Stimulated activated effector memory CD8-positive, alpha-beta T cell treated with anti-CD3 and anti-CD28 coated beads, Interleukin-12 subunit alpha, Interleukin-12 subunit beta, amount 100 ng/mL, for 72 hours (primary cell): ENCODE results near the gene CCDC85C.

Experiments
- ATAC-seq: fragments of 150-1000 bp; cut with Tn5 transposase; 2 replicates; pipeline ENCODE4 v1.10.0; 2021
- DNase-seq, 2 donors: peaks; one replicate each; pipeline ENCODE4 v3.0.0; 2021 to 2022; ENCODE audit warnings: low spot score in 2 of 2
- H3K27ac Mint-ChIP-seq: one replicate; pipeline ENCODE4 v1.8.0; 2022; ENCODE audit warnings: mild to moderate bottlenecking, mixed read lengths
- H3K36me3 Mint-ChIP-seq: one replicate; pipeline ENCODE4 v1.8.0; 2022; ENCODE audit warnings: mild to moderate bottlenecking, mixed read lengths
- H3K4me1 Mint-ChIP-seq: one replicate; pipeline ENCODE4 v1.8.0; 2022; ENCODE audit warnings: mixed read lengths
- H3K4me3 Mint-ChIP-seq: one replicate; pipeline ENCODE4 v1.8.0; 2022; ENCODE audit warnings: mild to moderate bottlenecking, mixed read lengths
- H3K9me3 Mint-ChIP-seq: one replicate; pipeline ENCODE4 v1.8.0; 2022; ENCODE audit warnings: mixed read lengths

The CCDC85C gene

GRCh38 chr14:99509871-99510555, 94.0 kb downstream of the CCDC85C start:
- peaks cover 75% of the 10 kb centered on the region for H3K36me3 Mint-ChIP-seq

GRCh38 chr14:99508896-99509629, 94.9 kb downstream of the CCDC85C start:
- ATAC-seq: no peak
- H3K27ac Mint-ChIP-seq: peak overlapping the region; percentile 83
- H3K4me3 Mint-ChIP-seq: no peak overlapping the region
- peaks cover 7% of the 10 kb centered on the region for H3K4me1 Mint-ChIP-seq
- H3K9me3 Mint-ChIP-seq: no peaks in the 10 kb centered on the region
- no peak for DNase-seq
- H3K36me3 Mint-ChIP-seq: peaks cover 84% of the 10 kb centered on the region

More at GRCh38 chr14:99509871-99510555, 94.0 kb downstream of the CCDC85C start:
- Mint-ChIP-seq H3K4me3 (no peak overlapping the region), H3K9me3 (no peaks in the 10 kb centered on the region), H3K27ac (peak overlapping the region; percentile 83), H3K4me1 (peaks cover under 1% of the 10 kb centered on the region)
- ATAC-seq (no peak), DNase-seq (no peak)

GRCh38 chr14:99507860-99508640, 96.0 kb downstream of the CCDC85C start:
- H3K4me1 Mint-ChIP-seq: peaks cover 7% of the 10 kb centered on the region
- H3K4me3 Mint-ChIP-seq: no peak overlapping the region
- DNase-seq (no peak), ATAC-seq (no peak)
- peak overlapping the region; percentile 83 for H3K27ac Mint-ChIP-seq
- H3K9me3 Mint-ChIP-seq: no peaks in the 10 kb centered on the region
- H3K36me3 Mint-ChIP-seq: peaks cover 89% of the 10 kb centered on the region

- Mint-ChIP-seq H3K9me3 (no peaks in the 10 kb centered on the region), H3K27ac (peak overlapping the region; percentile 2), H3K36me3 (peaks cover 95% of the 10 kb centered on the region), H3K4me3 (no peak overlapping the region), H3K4me1 (peaks cover 7% of the 10 kb centered on the region)
- ATAC-seq (no peak), DNase-seq (no peak)
Observed at GRCh38 chr14:99506276-99506675, 97.7 kb downstream of the CCDC85C start.

- peak overlapping the region; percentile 78 for H3K27ac Mint-ChIP-seq
- no peak overlapping the region for H3K4me3 Mint-ChIP-seq
- ATAC-seq (no peak), DNase-seq (no peak)
- peaks cover 7% of the 10 kb centered on the region for H3K4me1 Mint-ChIP-seq
- H3K36me3 Mint-ChIP-seq: peaks cover 99% of the 10 kb centered on the region
- H3K9me3 Mint-ChIP-seq: no peaks in the 10 kb centered on the region
Observed at GRCh38 chr14:99505089-99505488, 98.9 kb downstream of the CCDC85C start.

- Mint-ChIP-seq H3K9me3 (no peaks in the 10 kb centered on the region), H3K36me3 (peaks cover 100% of the 10 kb centered on the region), H3K27ac (peak overlapping the region; percentile 77), H3K4me3 (no peak overlapping the region), H3K4me1 (peaks cover 7% of the 10 kb centered on the region)
- no peak for DNase-seq
- ATAC-seq: peak; percentile 60
Observed at GRCh38 chr14:99503848-99504453, 100.1 kb downstream of the CCDC85C start.

GRCh38 chr14:99502989-99503421, 101.0 kb downstream of the CCDC85C start:
- DNase-seq (no peak), ATAC-seq (no peak)
- peaks cover 12% of the 10 kb centered on the region for H3K4me1 Mint-ChIP-seq
- no peak overlapping the region for H3K4me3 Mint-ChIP-seq
- peaks cover 100% of the 10 kb centered on the region for H3K36me3 Mint-ChIP-seq
- no peaks in the 10 kb centered on the region for H3K9me3 Mint-ChIP-seq
- H3K27ac Mint-ChIP-seq: peak overlapping the region; percentile 77

- H3K9me3 Mint-ChIP-seq: no peaks in the 10 kb centered on the region
- H3K27ac Mint-ChIP-seq: peak overlapping the region; percentile 68
- peaks cover 100% of the 10 kb centered on the region for H3K36me3 Mint-ChIP-seq
Observed at GRCh38 chr14:99497894-99498293, 106.1 kb downstream of the CCDC85C start.

GRCh38 chr14:99497341-99497740, 106.7 kb downstream of the CCDC85C start:
- DNase-seq: no peak
- peaks cover 100% of the 10 kb centered on the region for H3K36me3 Mint-ChIP-seq
- no peaks in the 10 kb centered on the region for H3K9me3 Mint-ChIP-seq
- H3K4me1 Mint-ChIP-seq: peaks cover 21% of the 10 kb centered on the region
- no peak overlapping the region for H3K27ac Mint-ChIP-seq
- ATAC-seq: no peak
- H3K4me3 Mint-ChIP-seq: no peak overlapping the region

More at GRCh38 chr14:99497894-99498293, 106.1 kb downstream of the CCDC85C start:
- no peak overlapping the region for H3K4me3 Mint-ChIP-seq
- H3K4me1 Mint-ChIP-seq: peaks cover 19% of the 10 kb centered on the region
- ATAC-seq (no peak), DNase-seq (no peak)

GRCh38 chr14:99484106-99484505, 119.9 kb downstream of the CCDC85C start:
- DNase-seq (no peak), ATAC-seq (no peak)
- peaks cover 54% of the 10 kb centered on the region for H3K4me1 Mint-ChIP-seq
- H3K36me3 Mint-ChIP-seq: peaks cover 17% of the 10 kb centered on the region
- no peak overlapping the region for H3K4me3 Mint-ChIP-seq
- H3K9me3 Mint-ChIP-seq: no peaks in the 10 kb centered on the region
- peak overlapping the region; percentile 11 for H3K27ac Mint-ChIP-seq

GRCh38 chr14:99481745-99482099, 122.3 kb downstream of the CCDC85C start:
- Mint-ChIP-seq H3K36me3 (peaks cover 17% of the 10 kb centered on the region), H3K4me3 (peak overlapping the region; percentile 97), H3K4me1 (peaks cover 59% of the 10 kb centered on the region), H3K27ac (peak overlapping the region; percentile 99), H3K9me3 (no peaks in the 10 kb centered on the region)
- no peak for ATAC-seq
- no peak for DNase-seq

GRCh38 chr14:99480917-99481744, 122.9 kb downstream of the CCDC85C start, which contains the start of gene CCNK:
Gene CCNK (plus strand): TSS chr14:99481409. CDS start chr14:99492678, 11,269 bp downstream.
- Mint-ChIP-seq H3K36me3 (peaks cover 17% of the 10 kb centered on the region), H3K4me3 (peak within 1 kb of the TSS; percentile 97), H3K4me1 (peaks cover 54% of the 10 kb centered on the region), H3K27ac (peak within 1 kb of the TSS; percentile 99), H3K9me3 (no peaks in the 10 kb centered on the region)
- peak; percentile 97 to 100 for DNase-seq
- peak; percentile 95 for ATAC-seq

- H3K4me1 Mint-ChIP-seq: peaks cover 59% of the 10 kb centered on the region
Observed at GRCh38 chr14:99479906-99480869, 123.8 kb downstream of the CCDC85C start, which contains the start of gene SETD3. Gene SETD3 (minus strand): TSS chr14:99480859. CDS start chr14:99465805, 15,054 bp downstream.

More at GRCh38 chr14:99479906-99480869, 123.8 kb downstream of the CCDC85C start, which contains the start of gene SETD3:
- DNase-seq (peak; percentile 22 to 71), ATAC-seq (peak; percentile 0)
- Mint-ChIP-seq H3K27ac (peak within 1 kb of the TSS; percentile 99), H3K9me3 (no peaks in the 10 kb centered on the region), H3K36me3 (peaks cover 17% of the 10 kb centered on the region), H3K4me3 (peak within 1 kb of the TSS; percentile 97)
